ENCODE results near the gene GGA1. TPM values are rescaled to one million over a fixed set of nuclear protein-coding genes. Genes with fewer than 3 reads are reported as not detected.

Gene GGA1
- total and polyA plus RNA-seq, 2 donors (not counting 1 experiment from before 2014, with no cell fraction given), result 137 to 154 TPM

- ATAC-seq (ENCODE audit: low read depth) (no peak), DNase-seq (no peak)
- ChIA-PET POLR2A (interaction anchor here (0.7 to 1.9 kb wide), 3 partner anchors 9 to 33 kb away, joined by 3 to 6 read pairs (median 3); partner anchors contain the start of gene PDXP), CTCF (interaction anchor here (0.7 to 30.7 kb wide), 6 partner anchors 5 to 238 kb away, joined by 3 to 620 read pairs (median 94); partner anchors contain the start of genes GGA1, LGALS1, NOL12 and SH3BP1)
- Histone ChIP-seq H3K36me3 (replicated peaks in 1 of 2; ENCODE audit: control extremely low read depth in 1 of 2, control insufficient read depth in 1 of 2, extremely low read depth in 1 of 2, insufficient read depth in 2 of 2, low read length in 1 of 2) (peaks cover 0 to 36% of the 10 kb centered on the region in 2 experiments), H3K79me2 (ENCODE audit: control insufficient read depth, insufficient read depth, low read length) (peaks cover 11% of the 10 kb centered on the region), H3K4me2 (replicated peaks; ENCODE audit: low read depth, low read length, poor library complexity, severe bottlenecking) (no peak overlapping the region), H3K9ac (ENCODE audit: low read length) (no peak overlapping the region), H2AFZ (ENCODE audit: insufficient read depth, low read depth, low read length, poor library complexity, severe bottlenecking) (no peak overlapping the region), H3K9me3 (ENCODE audit: control extremely low read depth in 1 of 3, control insufficient read depth in 2 of 3, insufficient read depth in 1 of 3, low read length in 2 of 3) (no peaks in the 10 kb centered on the region), H3K27me3 (replicated peaks in 1 of 4; ENCODE audit: control extremely low read depth in 1 of 4, control insufficient read depth in 3 of 4, insufficient read depth in 4 of 4, low read length in 3 of 4) (no peaks in the 10 kb centered on the region), H3K4me1 (ENCODE audit: control insufficient read depth in 2 of 2, insufficient read depth in 2 of 2, low read length in 2 of 2) (peaks cover 38 to 60% of the 10 kb centered on the region in 2 donors), H4K20me1 (ENCODE audit: control insufficient read depth, insufficient read depth, low read length, poor library complexity, severe bottlenecking) (no peaks in the 10 kb centered on the region), H3K4me3 (ENCODE audit: control extremely low read depth in 1 of 5, extremely low read depth in 1 of 5, insufficient read depth in 1 of 5, low read depth in 2 of 5, low read length in 4 of 5) (no peak overlapping the region), H3K27ac (ENCODE audit: low read length in 2 of 2) (peak overlapping the region; percentile 12 to 79)
- WGBS (ENCODE audit: insufficient coverage), result 91% methylated on average over 6 of the region's 7 CpGs
- Mint-ChIP-seq H3K4me3 (no peak overlapping the region), H3K9me3 (ENCODE audit: insufficient read depth) (no peaks in the 10 kb centered on the region), H3K4me1 (peaks cover 60% of the 10 kb centered on the region), H3K27me3 (no peaks in the 10 kb centered on the region), H3K27ac (peak overlapping the region; percentile 59)
- no peak for TF ChIP-seq CTCF (IDR thresholded peaks at IDR 0.05)
- no peak for TF ChIP-seq EZH2 (IDR thresholded peaks at IDR 0.05; ENCODE audit: borderline replicate concordance, insufficient read depth, low read depth, low read length, poor library complexity, severe bottlenecking)
- intact Hi-C loops (cut with micrococcal nuclease), result no loop called here
Measured at GRCh38 chr22:37624876-37625275, 16.2 kb downstream of the GGA1 start.

- ChIA-PET POLR2A (interaction anchor here (0.6 to 3.4 kb wide), 7 partner anchors 8 to 33 kb away, joined by 3 to 27 read pairs (median 6); partner anchors contain the start of genes GGA1 and PDXP), CTCF (interaction anchor here (0.6 to 30.7 kb wide), 6 partner anchors 6 to 237 kb away, joined by 3 to 620 read pairs (median 94); partner anchors contain the start of genes GGA1, LGALS1, LGALS2 and NOL12)
- intact Hi-C loops (cut with micrococcal nuclease), result no loop called here
- Mint-ChIP-seq H3K27me3 (no peaks in the 10 kb centered on the region), H3K27ac (peak overlapping the region; percentile 90), H3K4me1 (peaks cover 60% of the 10 kb centered on the region), H3K9me3 (ENCODE audit: insufficient read depth) (no peaks in the 10 kb centered on the region), H3K4me3 (no peak overlapping the region)
- Histone ChIP-seq H3K27ac (ENCODE audit: low read length in 2 of 2) (peak overlapping the region; percentile 79 to 80), H3K9ac (ENCODE audit: low read length) (no peak overlapping the region), H3K4me3 (ENCODE audit: control extremely low read depth in 1 of 5, extremely low read depth in 1 of 5, insufficient read depth in 1 of 5, low read depth in 2 of 5, low read length in 4 of 5) (no peak overlapping the region), H3K79me2 (ENCODE audit: control insufficient read depth, insufficient read depth, low read length) (peaks cover 11% of the 10 kb centered on the region), H2AFZ (ENCODE audit: insufficient read depth, low read depth, low read length, poor library complexity, severe bottlenecking) (no peak overlapping the region), H3K36me3 (replicated peaks in 1 of 2; ENCODE audit: control extremely low read depth in 1 of 2, control insufficient read depth in 1 of 2, extremely low read depth in 1 of 2, insufficient read depth in 2 of 2, low read length in 1 of 2) (peaks cover 0 to 33% of the 10 kb centered on the region in 2 experiments), H3K4me2 (replicated peaks; ENCODE audit: low read depth, low read length, poor library complexity, severe bottlenecking) (peak overlapping the region; percentile 79), H3K4me1 (ENCODE audit: control insufficient read depth in 2 of 2, insufficient read depth in 2 of 2, low read length in 2 of 2) (peaks cover 38 to 58% of the 10 kb centered on the region in 2 donors), H3K9me3 (ENCODE audit: control extremely low read depth in 1 of 3, control insufficient read depth in 2 of 3, insufficient read depth in 1 of 3, low read length in 2 of 3) (no peaks in the 10 kb centered on the region), H4K20me1 (ENCODE audit: control insufficient read depth, insufficient read depth, low read length, poor library complexity, severe bottlenecking) (no peaks in the 10 kb centered on the region), H3K27me3 (replicated peaks in 1 of 4; ENCODE audit: control extremely low read depth in 1 of 4, control insufficient read depth in 3 of 4, insufficient read depth in 4 of 4, low read length in 3 of 4) (no peaks in the 10 kb centered on the region)
- no peak for ATAC-seq (ENCODE audit: low read depth)
- TF ChIP-seq CTCF (IDR thresholded peaks at IDR 0.05) (no peak), EZH2 (IDR thresholded peaks at IDR 0.05; ENCODE audit: borderline replicate concordance, insufficient read depth, low read depth, low read length, poor library complexity, severe bottlenecking) (no peak)
- 93% methylated on average over 11 of the region's 14 CpGs for WGBS (ENCODE audit: insufficient coverage)
- DNase-seq, result no peak
Measured at GRCh38 chr22:37625737-37626136, 17.1 kb downstream of the GGA1 start.

Measured in B cell (primary cell).